Gastroesophageal sphincter (tissue), 4 donors: ENCODE results near the gene AGPAT3. TPM values are rescaled to one million over a fixed set of nuclear protein-coding genes. Genes with fewer than 3 reads are reported as not detected.
A peak's percentile ranks its signal among the peaks of the same experiment; 100 is the strongest.

ENCODE experiments used
- ATAC-seq: fragments of 150-250 bp; one replicate; pipeline ENCODE4 v1.9.1; 2016; ENCODE audit warnings: mild to moderate bottlenecking, moderate library complexity
- H3K27ac ChIP-seq, 4 donors: fragments of 200-600 bp; sonication (generic) in 3 of 4; 1 replicate in 3 of 4; 2 replicates in 1 of 4; pipeline ENCODE4 v1.5.1; 2016 to 2019
- H3K27me3 ChIP-seq: fragments of 200-600 bp; sonication (generic); one replicate; pipeline ENCODE4 v1.5.1; 2019
- H3K36me3 ChIP-seq, 2 donors: fragments of 200-600 bp; sonication (generic); one replicate each; pipeline ENCODE4 v1.5.1; 2019; ENCODE audit warnings: control low read depth in 1 of 2
- H3K4me1 ChIP-seq, 3 donors: fragments of 200-600 bp; sonication (generic); 1 replicate in 2 of 3; 2 replicates in 1 of 3; pipeline ENCODE4 v1.5.1; 2016 to 2019; ENCODE audit warnings: control low read depth in 2 of 3
- H3K4me3 ChIP-seq, 2 donors: fragments of 200-600 bp; sonication (generic); one replicate each; pipeline ENCODE4 v1.5.1; 2019; ENCODE audit warnings: mild to moderate bottlenecking in 1 of 2, moderate library complexity in 1 of 2
- H3K9me3 ChIP-seq, 3 donors: fragments of 200-600 bp; sonication (generic); one replicate each; pipeline ENCODE4 v1.5.1; 2017 to 2019; ENCODE audit warnings: control low read depth in 2 of 3
- CTCF ChIP-seq, 4 experiments: fragments of 200-600 bp in 2 of 4; fragments of 450-650 bp in 2 of 4; sonication (generic) in 1 of 4; IDR thresholded peaks; one replicate each; pipeline ENCODE4 v1.5.1; 2017 to 2019; ENCODE audit warnings: antibody characterized with exemption in 4 of 4, mild to moderate bottlenecking in 2 of 4, moderate library complexity in 2 of 4
- EP300 ChIP-seq: sonication (generic); formaldehyde crosslinking; IDR thresholded peaks from one replicate; pipeline ENCODE4 v1.6.1; 2017; ENCODE audit warnings: antibody characterized with exemption, mild to moderate bottlenecking
- POLR2A ChIP-seq, 2 donors: fragments of 450-650 bp; IDR thresholded peaks; one replicate each; pipeline ENCODE4 v1.6.1; 2017; ENCODE audit warnings: antibody characterized with exemption in 2 of 2, mild to moderate bottlenecking in 2 of 2, moderate library complexity in 1 of 2
- POLR2AphosphoS5 ChIP-seq: sonication (generic); formaldehyde crosslinking; IDR thresholded peaks from one replicate; pipeline ENCODE4 v1.6.1; 2017; ENCODE audit warnings: antibody characterized with exemption
- WGBS, 2 donors: methylation state at CpG; one replicate each; pipeline ENCODE4 v1.1.5; 2018; ENCODE audit warnings: low coverage in 1 of 2; 5-methylcytosine and 5-hydroxymethylcytosine counted together
- total RNA-seq, 4 donors: library from RNA; depleted of rRNA; stranded (reverse); fragments of >200 nt; gene quantifications; one replicate each; pipeline ENCODE4 v1.1.0, GENCODE V29; 2016

AGPAT3 gene
- total RNA-seq, 4 donors from 2014 or later: 27.1 to 46.9 (median 32.2) TPM

- H3K36me3 ChIP-seq: peaks cover 0 to 10% of the 10 kb centered on the region in 2 donors
- no peaks in the 10 kb centered on the region for H3K9me3 ChIP-seq
- H3K4me1 ChIP-seq: peaks cover 0 to 47% (median 10%) of the 10 kb centered on the region in 3 donors
- H3K27ac ChIP-seq: no peak overlapping the region
- TF ChIP-seq EP300: no peak
- no peak for TF ChIP-seq POLR2A (IDR thresholded peaks at IDR 0.05)
- TF ChIP-seq POLR2AphosphoS5: no peak
- TF ChIP-seq CTCF (IDR thresholded peaks at IDR 0.05): no peak
- WGBS, 2 donors: no CpG with 5 or more reads among the region's 15 CpGs
- no peaks in the 10 kb centered on the region for H3K27me3 ChIP-seq
- no peak for ATAC-seq
- no peak overlapping the region for H3K4me3 ChIP-seq
Measured at GRCh38 chr21:43934116-43934515, 69.1 kb downstream of the AGPAT3 start.

- no peak for ATAC-seq
- Histone ChIP-seq H3K27ac (peak overlapping the region in 2 of 4 donors; percentile 40 to 73), H3K27me3 (no peaks in the 10 kb centered on the region), H3K9me3 (no peaks in the 10 kb centered on the region), H3K36me3 (peaks cover 0 to 7% of the 10 kb centered on the region in 2 donors), H3K4me3 (no peak overlapping the region), H3K4me1 (peaks cover 0 to 49% (median 13%) of the 10 kb centered on the region in 3 donors)
- 88 to 95% methylated on average over 14 to 15 of the region's 41 CpGs for WGBS, 2 donors
- TF ChIP-seq POLR2A (IDR thresholded peaks at IDR 0.05) (no peak), CTCF (IDR thresholded peaks at IDR 0.05) (no peak), EP300 (no peak), POLR2AphosphoS5 (no peak)
Measured at GRCh38 chr21:43934716-43935705, 70.0 kb downstream of the AGPAT3 start.

- no peaks in the 10 kb centered on the region for H3K27me3 ChIP-seq
- H3K4me3 ChIP-seq: no peak overlapping the region
- peaks cover 0 to 10% of the 10 kb centered on the region in 2 donors for H3K36me3 ChIP-seq
- peak overlapping the region in 3 of 4 donors; percentile 40 to 73 (median 50) for H3K27ac ChIP-seq
- no peak for ATAC-seq
- WGBS, 2 donors: 100% methylated on average over 1 of the region's 15 CpGs; no CpG with 5 or more reads in 1 of the 2 donors
- no peaks in the 10 kb centered on the region for H3K9me3 ChIP-seq
- no peak for TF ChIP-seq POLR2A (IDR thresholded peaks at IDR 0.05)
- TF ChIP-seq POLR2AphosphoS5: no peak
- no peak for TF ChIP-seq CTCF (IDR thresholded peaks at IDR 0.05)
- TF ChIP-seq EP300: no peak
- H3K4me1 ChIP-seq: peaks cover 0 to 55% (median 13%) of the 10 kb centered on the region in 3 donors
Measured at GRCh38 chr21:43935711-43936110, 70.7 kb downstream of the AGPAT3 start.

- peak overlapping the region in 3 of 4 donors; percentile 40 to 73 (median 50) for H3K27ac ChIP-seq
- TF ChIP-seq EP300 (no peak), CTCF (IDR thresholded peaks at IDR 0.05) (no peak), POLR2AphosphoS5 (no peak), POLR2A (IDR thresholded peaks at IDR 0.05) (no peak)
- H3K27me3 ChIP-seq: no peaks in the 10 kb centered on the region
- H3K4me3 ChIP-seq: no peak overlapping the region
- no peaks in the 10 kb centered on the region for H3K9me3 ChIP-seq
- peaks cover 0 to 55% (median 13%) of the 10 kb centered on the region in 3 donors for H3K4me1 ChIP-seq
- ATAC-seq: no peak
- H3K36me3 ChIP-seq: peaks cover 0 to 10% of the 10 kb centered on the region in 2 donors
- WGBS, 2 donors: 84 to 86% methylated on average over 9 to 13 of the region's 25 CpGs
Measured at GRCh38 chr21:43936247-43936967, 71.4 kb downstream of the AGPAT3 start.
